ENCODE measurements around the gene BTG4. TPM values are rescaled to one million over a fixed set of nuclear protein-coding genes. Genes with fewer than 3 reads are reported as not detected.

BTG4 gene
- not detected in 3 replicates for total RNA-seq

DNA sequence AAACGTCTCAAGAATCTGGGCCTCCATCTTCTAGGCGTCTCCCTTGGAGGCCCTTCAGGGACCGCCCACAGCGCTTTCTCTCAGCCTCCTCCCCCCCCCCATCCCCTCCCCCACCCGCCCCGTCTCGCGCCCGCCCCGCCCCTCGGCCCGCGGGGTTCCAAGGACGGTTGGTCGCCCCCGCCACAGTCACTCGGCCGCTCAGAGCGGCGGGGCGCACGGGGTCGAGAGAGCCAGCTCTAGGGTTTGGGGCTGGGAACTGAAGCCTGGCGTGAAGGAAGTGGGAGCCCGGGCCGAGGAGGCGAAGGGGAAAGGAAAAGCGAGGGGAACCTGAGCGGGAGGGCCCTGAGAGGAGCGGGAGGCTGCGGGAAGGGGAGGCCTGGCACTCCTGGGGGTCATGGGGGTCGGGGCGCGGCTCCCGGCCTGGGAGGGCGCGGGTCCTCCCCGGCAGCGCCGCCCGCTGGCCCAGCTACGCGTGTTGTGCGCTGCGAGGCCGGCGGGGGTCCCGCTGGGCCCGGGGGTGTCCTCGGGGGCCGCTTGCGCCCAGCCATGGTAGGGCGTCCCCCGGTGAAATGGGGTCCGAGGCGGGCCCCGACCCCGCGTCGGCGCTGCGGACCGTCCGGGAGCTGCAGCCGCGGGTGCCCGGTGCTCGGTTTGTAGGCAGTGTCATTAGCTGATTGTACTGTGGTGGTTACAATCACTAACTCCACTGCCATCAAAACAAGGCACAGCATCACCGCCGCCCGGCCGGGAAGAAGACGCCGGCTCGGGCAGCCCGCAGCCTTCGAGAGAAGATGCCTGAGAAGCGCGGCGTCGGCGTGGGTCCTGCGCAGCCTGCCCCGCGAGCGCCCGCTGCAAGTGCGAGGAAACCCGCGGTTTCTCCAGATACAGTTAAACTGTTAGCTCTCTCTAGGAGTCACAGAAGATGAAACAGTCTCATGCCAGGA lies at the start of gene BTG4:
Gene BTG4, minus strand, starts transcription at position 91 of the 944 bp plus-strand sequence. CDS start 13,610 bp downstream, outside the sequence.
- Mint-ChIP-seq H3K4me3 (peak within 1 kb of the TSS; percentile 63), H3K9me3 (peaks cover 10% of the 10 kb centered on the region), H3K4me1 (peaks cover 10% of the 10 kb centered on the region), H3K27ac (no peak within 1 kb of the TSS), H3K27me3 (ENCODE audit: low read depth) (peaks cover 45% of the 10 kb centered on the region), H3K36me3 (no peaks in the 10 kb centered on the region)
- peak in 1 of 2 experiments; percentile 47 for DNase-seq (ENCODE audit: low spot score in 2 of 2, unreplicated experiment in 2 of 2)
- TF ChIP-seq, protein P1, sequence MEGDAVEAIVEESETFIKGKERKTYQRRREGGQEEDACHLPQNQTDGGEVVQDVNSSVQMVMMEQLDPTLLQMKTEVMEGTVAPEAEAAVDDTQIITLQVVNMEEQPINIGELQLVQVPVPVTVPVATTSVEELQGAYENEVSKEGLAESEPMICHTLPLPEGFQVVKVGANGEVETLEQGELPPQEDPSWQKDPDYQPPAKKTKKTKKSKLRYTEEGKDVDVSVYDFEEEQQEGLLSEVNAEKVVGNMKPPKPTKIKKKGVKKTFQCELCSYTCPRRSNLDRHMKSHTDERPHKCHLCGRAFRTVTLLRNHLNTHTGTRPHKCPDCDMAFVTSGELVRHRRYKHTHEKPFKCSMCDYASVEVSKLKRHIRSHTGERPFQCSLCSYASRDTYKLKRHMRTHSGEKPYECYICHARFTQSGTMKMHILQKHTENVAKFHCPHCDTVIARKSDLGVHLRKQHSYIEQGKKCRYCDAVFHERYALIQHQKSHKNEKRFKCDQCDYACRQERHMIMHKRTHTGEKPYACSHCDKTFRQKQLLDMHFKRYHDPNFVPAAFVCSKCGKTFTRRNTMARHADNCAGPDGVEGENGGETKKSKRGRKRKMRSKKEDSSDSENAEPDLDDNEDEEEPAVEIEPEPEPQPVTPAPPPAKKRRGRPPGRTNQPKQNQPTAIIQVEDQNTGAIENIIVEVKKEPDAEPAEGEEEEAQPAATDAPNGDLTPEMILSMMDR (IDR thresholded peaks at IDR 0.05; ENCODE audit: unreplicated experiment): no peak

DNA sequence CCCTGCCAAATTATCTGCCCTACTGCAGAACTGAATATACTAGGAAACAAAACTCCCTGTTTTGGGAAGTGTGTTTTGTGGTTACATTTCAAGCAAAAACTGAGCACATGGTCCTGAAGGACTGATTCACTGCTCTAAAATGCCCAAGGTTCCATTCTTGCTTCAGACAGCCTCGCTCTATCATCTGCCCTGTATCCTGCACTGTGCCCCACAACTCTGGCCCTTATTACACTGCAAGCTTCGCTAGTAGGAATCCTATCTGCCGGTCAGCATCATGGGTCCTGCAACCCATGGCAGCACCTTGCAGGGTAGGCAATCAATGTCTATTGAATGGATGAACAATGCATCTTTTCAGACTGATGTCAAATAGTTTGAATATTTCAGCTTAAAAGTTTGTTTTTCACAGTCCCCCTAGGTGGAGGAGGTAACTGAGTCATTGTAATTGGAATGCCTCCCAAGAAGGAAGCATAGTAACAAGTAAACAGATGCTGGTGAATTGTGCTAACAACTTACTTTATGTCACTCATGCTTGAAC lies 49.7 kb upstream of the BTG4 start:
- TF ChIP-seq, protein P1 (IDR thresholded peaks at IDR 0.05; ENCODE audit: unreplicated experiment): no peak
- Mint-ChIP-seq H3K4me3 (no peak overlapping the region), H3K27me3 (ENCODE audit: low read depth) (no peaks in the 10 kb centered on the region), H3K36me3 (peaks cover 10% of the 10 kb centered on the region), H3K9me3 (no peaks in the 10 kb centered on the region), H3K4me1 (peaks cover 5% of the 10 kb centered on the region), H3K27ac (no peak overlapping the region)
- no peak for DNase-seq (ENCODE audit: low spot score in 2 of 2, unreplicated experiment in 2 of 2)

DNA sequence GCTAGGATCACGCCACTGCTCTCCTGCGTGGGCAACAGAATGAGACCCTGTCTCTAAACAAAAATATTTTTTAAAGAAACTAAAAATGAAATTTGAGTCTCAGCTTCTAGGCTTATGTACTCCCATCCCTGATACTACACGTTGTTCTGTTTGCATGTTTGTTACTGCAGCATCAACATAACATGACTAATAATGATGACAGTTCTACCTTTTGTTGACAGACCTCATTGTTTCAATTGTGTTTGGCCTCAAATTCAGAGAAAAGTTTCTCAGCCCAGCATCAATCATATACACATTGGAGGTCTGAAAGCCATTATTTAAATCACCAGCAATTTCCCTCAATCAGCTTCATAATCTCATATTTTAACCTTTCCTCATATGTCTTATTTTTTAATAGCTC lies 49.1 kb upstream of the BTG4 start:
- H3K36me3 Mint-ChIP-seq: peaks cover 15% of the 10 kb centered on the region
- no peaks in the 10 kb centered on the region for H3K27me3 Mint-ChIP-seq (ENCODE audit: low read depth)
- no peak overlapping the region for H3K27ac Mint-ChIP-seq
- TF ChIP-seq, protein P1 (IDR thresholded peaks at IDR 0.05; ENCODE audit: unreplicated experiment): no peak
- H3K9me3 Mint-ChIP-seq: no peaks in the 10 kb centered on the region
- peaks cover 5% of the 10 kb centered on the region for H3K4me1 Mint-ChIP-seq
- no peak for DNase-seq (ENCODE audit: low spot score in 2 of 2, unreplicated experiment in 2 of 2)
- H3K4me3 Mint-ChIP-seq: no peak overlapping the region

DNA sequence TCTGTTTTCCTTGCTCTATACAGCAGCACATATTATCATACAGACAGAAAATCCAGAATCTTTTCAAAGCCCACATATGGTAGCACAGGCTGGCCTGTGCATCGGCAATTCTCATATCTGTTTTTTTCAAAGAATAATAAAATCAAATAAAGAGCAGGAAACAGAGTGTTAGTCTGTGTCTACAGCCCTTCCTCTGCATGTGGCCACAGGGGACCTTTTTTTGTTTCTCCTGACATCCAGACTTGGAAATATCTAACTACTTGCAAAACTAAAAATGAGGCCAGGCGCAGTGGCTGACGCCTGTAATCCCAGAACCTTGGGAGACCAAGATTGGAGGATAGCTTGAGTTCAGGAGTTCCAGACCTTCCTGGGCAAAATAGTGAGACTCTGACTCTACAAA lies 48.6 kb upstream of the BTG4 start:
- Mint-ChIP-seq H3K27ac (no peak overlapping the region), H3K36me3 (peaks cover 19% of the 10 kb centered on the region), H3K4me3 (no peak overlapping the region), H3K27me3 (ENCODE audit: low read depth) (no peaks in the 10 kb centered on the region), H3K4me1 (peaks cover 5% of the 10 kb centered on the region), H3K9me3 (no peaks in the 10 kb centered on the region)
- DNase-seq (ENCODE audit: low spot score in 2 of 2, unreplicated experiment in 2 of 2): no peak
- TF ChIP-seq, protein P1 (IDR thresholded peaks at IDR 0.05; ENCODE audit: unreplicated experiment): no peak

DNA sequence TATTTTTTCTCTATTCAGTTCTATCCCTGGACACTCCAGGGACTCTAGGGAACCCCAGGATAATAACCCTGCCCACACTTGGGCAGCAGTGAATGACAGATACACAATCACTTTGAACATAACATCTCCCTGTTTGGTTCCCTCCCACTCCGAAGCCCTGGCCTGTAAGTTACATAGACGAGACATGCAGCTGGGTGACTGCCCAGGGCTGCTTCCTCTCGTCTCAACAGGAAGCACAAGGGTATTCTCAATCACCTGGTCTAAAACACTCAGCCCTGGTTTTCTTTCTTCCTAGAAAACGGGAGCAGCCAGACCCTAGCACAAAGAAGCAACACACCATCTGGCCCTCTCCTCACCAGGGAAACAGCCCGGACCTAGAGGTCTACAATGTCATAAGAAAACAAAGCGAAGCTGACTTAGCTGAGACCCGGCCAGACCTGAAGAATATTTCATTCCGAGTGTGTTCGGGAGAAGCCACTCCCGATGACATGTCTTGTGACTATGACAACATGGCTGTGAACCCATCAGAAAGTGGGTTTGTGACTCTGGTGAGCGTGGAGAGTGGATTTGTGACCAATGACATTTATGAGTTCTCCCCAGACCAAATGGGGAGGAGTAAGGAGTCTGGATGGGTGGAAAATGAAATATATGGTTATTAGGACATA lies 47.7 kb upstream of the BTG4 start:
- no peak for DNase-seq (ENCODE audit: low spot score in 2 of 2, unreplicated experiment in 2 of 2)
- TF ChIP-seq, protein P1 (IDR thresholded peaks at IDR 0.05; ENCODE audit: unreplicated experiment): no peak
- Mint-ChIP-seq H3K4me1 (peaks cover 5% of the 10 kb centered on the region), H3K27ac (no peak overlapping the region), H3K27me3 (ENCODE audit: low read depth) (no peaks in the 10 kb centered on the region), H3K9me3 (peaks cover 4% of the 10 kb centered on the region), H3K36me3 (peaks cover 26% of the 10 kb centered on the region), H3K4me3 (no peak overlapping the region)
